Kidney (tissue), 14 donors: Measurements from ENCODE around the gene SEMA3F. TPM values are rescaled to one million over a fixed set of nuclear protein-coding genes. Genes with fewer than 3 reads are reported as not detected.

Experiments
- DNase-seq, 5 donors: peaks; one replicate each; pipeline ENCODE4 v3.0.0-alpha.2; 2013 to 2020
- FAIRE-seq: peaks from 2 replicates; lab custom pipeline; 2012; peaks lifted over from hg19 to GRCh38; lab: Jason Lieb, UNC
- H3K27ac ChIP-seq, 2 donors: one replicate each; pipeline ENCODE4 v1.7.0; 2013; ENCODE audit warnings: low read depth in 2 of 2, low read length in 2 of 2, inconsistent platforms in 1 of 2
- H3K27me3 ChIP-seq: one replicate; pipeline ENCODE4 v1.7.1; 2013; ENCODE audit warnings: low read length, inconsistent platforms; ENCODE audit not compliant: control insufficient read depth, insufficient read depth
- H3K36me3 ChIP-seq, 3 donors: one replicate each; pipeline versions ENCODE4 v1.7.0 to v1.7.1; 2013; ENCODE audit warnings: low read length in 3 of 3, control low read depth in 1 of 3, inconsistent platforms in 1 of 3; ENCODE audit not compliant: insufficient read depth in 3 of 3, control insufficient read depth in 2 of 3
- H3K4me1 ChIP-seq, 3 donors: one replicate each; pipeline versions ENCODE4 v1.7.0 to v1.7.1; 2013; ENCODE audit warnings: low read length in 3 of 3, inconsistent platforms in 1 of 3, low read depth in 1 of 3; ENCODE audit not compliant: control insufficient read depth in 2 of 3, insufficient read depth in 2 of 3
- H3K4me3 ChIP-seq, 3 donors: one replicate each; pipeline versions ENCODE4 v1.7.0 to v1.8.1; 2013; ENCODE audit warnings: low read length in 3 of 3, control low read depth in 1 of 3, inconsistent platforms in 1 of 3
- H3K9ac ChIP-seq, 3 donors: one replicate each; pipeline versions ENCODE4 v1.7.0 to v1.7.1; 2013; ENCODE audit warnings: low read length in 3 of 3, control low read depth in 1 of 3, inconsistent platforms in 1 of 3
- H3K9me3 ChIP-seq, 3 donors: one replicate each; pipeline versions ENCODE4 v1.7.0 to v1.7.1; 2013; ENCODE audit warnings: low read length in 3 of 3, control low read depth in 1 of 3, inconsistent platforms in 1 of 3; ENCODE audit not compliant: control insufficient read depth in 2 of 3, insufficient read depth in 1 of 3
- CTCF ChIP-seq: IDR thresholded peaks from 3 replicates; pipeline ENCODE4 v1.5.1; 2012; ENCODE audit warnings: mild to moderate bottlenecking, moderate library complexity, borderline replicate concordance; ENCODE audit not compliant: insufficient read depth; ENCODE audit errors: extremely low read depth
- intact Hi-C: fragments of 100-400 bp; cut with DNase I; formaldehyde crosslinking; loops from one replicate; pipeline ENCODE4 v1.11.1; 2022
- polyA plus RNA-seq: library from polyadenylated mRNA; stranded (reverse); fragments of 350-450 nt; fragmentation: Illumina TruSeq; extraction: RNeasy Lipid Tissue Mini Kit (QIAGEN cat#74804); gene quantifications from one replicate; pipeline ENCODE4 v1.2.3, GENCODE V29; 2014; ENCODE audit warnings: low read depth, low replicate concordance; ENCODE audit not compliant: insufficient read depth
- total RNA-seq: library from RNA; stranded (reverse); fragmentation: NEBNext Ultra II Directional; extraction: Animal tissue kit (Norgen Biotek cat#: 25700); gene quantifications from one replicate; pipeline ENCODE4 v1.2.1, GENCODE V29; 2021
- donor health status: control.
- donor health status: control.
- donor health status: control.
- donor health status: control.
- donor health status: control.
- donor health status: DM: yes; HTN: yes; CAD: no.
- donor health status: Normal renal cell carcinoma (clear cell type).

SEMA3F gene
- total and polyA plus RNA-seq, 2 donors from 2014 or later, result 36.7 to 39.9 TPM

GRCh38 chr3:50132421-50133282 lies 22.5 kb upstream of the SEMA3F start:
- DNase-seq (peak in 1 of 5 donors; percentile 44), FAIRE-seq (no peak)
- intact Hi-C loops, result no loop called here
- TF ChIP-seq CTCF, result no peak
- Histone ChIP-seq H3K4me3 (no peak overlapping the region), H3K27ac (no peak overlapping the region), H3K27me3 (no peaks in the 10 kb centered on the region), H3K4me1 (peaks cover 0 to 10% (median 2%) of the 10 kb centered on the region in 3 donors), H3K9me3 (no peaks in the 10 kb centered on the region), H3K9ac (no peak overlapping the region), H3K36me3 (no peaks in the 10 kb centered on the region)

- Histone ChIP-seq H3K36me3 (no peaks in the 10 kb centered on the region), H3K4me3 (no peak overlapping the region), H3K27ac (no peak overlapping the region), H3K4me1 (peaks cover 3 to 14% (median 5%) of the 10 kb centered on the region in 3 donors), H3K9ac (no peak overlapping the region), H3K27me3 (no peaks in the 10 kb centered on the region), H3K9me3 (no peaks in the 10 kb centered on the region)
- intact Hi-C loops, result no loop called here
- DNase-seq (no peak), FAIRE-seq (no peak)
- no peak for TF ChIP-seq CTCF
Measured at GRCh38 chr3:50133283-50133615, 21.9 kb upstream of the SEMA3F start.

GRCh38 chr3:50134367-50134766 lies 20.8 kb upstream of the SEMA3F start:
- FAIRE-seq (no peak), DNase-seq (peak in 1 of 5 donors; percentile 39)
- H3K9ac ChIP-seq, result no peak overlapping the region
- no peaks in the 10 kb centered on the region for H3K36me3 ChIP-seq
- H3K4me1 ChIP-seq, result peaks cover 6 to 17% (median 9%) of the 10 kb centered on the region in 3 donors
- TF ChIP-seq CTCF, result no peak
- H3K4me3 ChIP-seq, result no peak overlapping the region
- no peaks in the 10 kb centered on the region for H3K9me3 ChIP-seq
- intact Hi-C loops, result no loop called here
- H3K27me3 ChIP-seq, result no peaks in the 10 kb centered on the region
- H3K27ac ChIP-seq, result no peak overlapping the region

- Histone ChIP-seq H3K27me3 (no peaks in the 10 kb centered on the region), H3K36me3 (no peaks in the 10 kb centered on the region), H3K27ac (no peak overlapping the region), H3K9me3 (no peaks in the 10 kb centered on the region), H3K9ac (no peak overlapping the region), H3K4me1 (peaks cover 6 to 17% (median 14%) of the 10 kb centered on the region in 3 donors), H3K4me3 (no peak overlapping the region)
- TF ChIP-seq CTCF, result no peak
- DNase-seq, result peak in 1 of 5 donors; percentile 50
- intact Hi-C loops, result no loop called here
- no peak for FAIRE-seq
Measured at GRCh38 chr3:50135964-50136363, 19.2 kb upstream of the SEMA3F start.
